NAMALWA (cell line): ENCODE data around the gene ASMT.
A peak's percentile ranks its signal among the peaks of the same experiment; 100 is the strongest.
"Not testable (repeated sequence)": the region's sequence is repeated elsewhere in the genome, so short reads cannot be mapped to it uniquely, and the experiment has no call there.

ENCODE experiments used
- DNase-seq: peaks from one replicate; pipeline ENCODE4 v3.0.0-alpha.2; 2015; ENCODE audit warnings: low spot score

ASMT gene, protein sequence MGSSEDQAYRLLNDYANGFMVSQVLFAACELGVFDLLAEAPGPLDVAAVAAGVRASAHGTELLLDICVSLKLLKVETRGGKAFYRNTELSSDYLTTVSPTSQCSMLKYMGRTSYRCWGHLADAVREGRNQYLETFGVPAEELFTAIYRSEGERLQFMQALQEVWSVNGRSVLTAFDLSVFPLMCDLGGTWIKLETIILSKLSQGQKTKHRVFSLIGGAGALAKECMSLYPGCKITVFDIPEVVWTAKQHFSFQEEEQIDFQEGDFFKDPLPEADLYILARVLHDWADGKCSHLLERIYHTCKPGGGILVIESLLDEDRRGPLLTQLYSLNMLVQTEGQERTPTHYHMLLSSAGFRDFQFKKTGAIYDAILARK

DNA sequence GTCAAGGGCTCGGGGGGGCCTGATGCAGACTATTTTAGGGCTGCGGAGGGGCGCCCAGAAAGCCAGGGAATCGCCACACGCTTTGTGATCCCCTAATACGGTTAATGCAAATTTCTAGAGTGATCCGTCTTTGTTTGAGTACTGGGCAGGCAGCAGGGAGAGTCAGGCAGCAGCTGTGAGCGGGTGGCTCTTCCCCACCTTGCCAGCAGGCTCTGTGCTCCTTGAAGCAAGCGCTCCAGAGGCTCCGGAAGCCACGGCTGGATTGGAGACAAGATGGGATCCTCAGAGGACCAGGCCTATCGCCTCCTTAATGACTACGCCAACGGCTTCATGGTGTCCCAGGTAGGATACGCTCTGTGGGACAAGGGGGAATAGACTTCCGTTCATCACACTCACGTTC lies at the start of gene ASMT:
Gene ASMT (plus strand): TSS at position 133 of the 400 bp plus-strand sequence. CDS start 141 bp downstream, at position 274.
- no peak for DNase-seq

DNA sequence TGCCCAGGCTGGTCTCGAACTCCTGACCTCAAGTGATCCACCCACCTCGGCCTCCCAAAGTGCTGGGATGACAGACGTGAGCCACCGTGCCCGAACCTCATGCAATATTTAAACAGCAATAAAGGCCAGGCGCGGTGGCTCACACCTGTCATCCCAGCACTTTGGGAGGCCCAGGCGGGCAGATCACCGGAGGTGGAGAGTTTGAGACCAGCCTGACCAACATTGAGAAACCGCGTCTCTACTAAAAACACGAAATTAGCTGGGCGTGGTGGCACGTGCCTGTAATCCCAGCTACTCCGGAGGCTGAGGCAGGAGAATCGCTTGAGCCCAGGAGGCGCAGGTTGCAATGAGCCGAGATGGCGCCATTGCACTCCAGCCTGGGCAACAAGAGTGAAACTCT lies 40.7 kb upstream of the ASMT start:
- DNase-seq = not testable (repeated sequence)

DNA sequence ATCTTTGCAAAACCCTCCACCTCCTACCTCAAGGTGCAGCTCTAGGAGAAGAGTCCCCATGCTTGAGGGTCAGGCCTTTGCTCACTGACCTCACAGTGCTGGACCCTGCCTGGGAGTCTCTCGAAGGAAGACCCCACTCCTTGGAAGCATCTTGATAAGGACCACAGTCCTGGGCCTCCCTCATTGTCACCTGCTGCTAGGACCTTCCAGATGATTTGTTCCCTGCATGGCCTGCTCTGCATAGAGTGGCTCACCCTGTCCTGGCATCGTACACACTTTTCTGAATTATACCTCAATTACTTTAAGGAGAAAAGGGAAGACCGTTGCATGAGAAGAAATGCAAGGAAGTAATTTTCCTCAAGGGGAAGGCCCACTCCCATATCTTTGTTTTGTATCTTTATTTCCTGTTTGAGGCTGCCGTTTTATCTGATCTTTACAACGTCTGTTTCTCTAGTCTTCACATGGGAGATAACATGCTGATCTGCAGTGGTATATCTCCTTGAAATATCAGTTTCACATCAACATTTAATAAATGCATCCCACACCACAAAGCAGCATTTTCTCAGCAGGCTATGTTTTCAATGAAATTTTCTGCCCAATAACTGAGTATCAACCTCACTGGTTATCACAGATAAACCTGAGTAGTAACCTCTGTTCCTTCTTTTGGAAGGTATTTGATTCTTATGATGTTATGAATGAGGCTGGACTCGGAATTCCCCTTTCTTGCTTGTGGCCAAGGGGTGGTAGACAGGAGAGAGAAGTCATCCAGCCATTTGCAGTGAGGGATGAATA lies 38.5 kb upstream of the ASMT start:
- DNase-seq = no peak

DNA sequence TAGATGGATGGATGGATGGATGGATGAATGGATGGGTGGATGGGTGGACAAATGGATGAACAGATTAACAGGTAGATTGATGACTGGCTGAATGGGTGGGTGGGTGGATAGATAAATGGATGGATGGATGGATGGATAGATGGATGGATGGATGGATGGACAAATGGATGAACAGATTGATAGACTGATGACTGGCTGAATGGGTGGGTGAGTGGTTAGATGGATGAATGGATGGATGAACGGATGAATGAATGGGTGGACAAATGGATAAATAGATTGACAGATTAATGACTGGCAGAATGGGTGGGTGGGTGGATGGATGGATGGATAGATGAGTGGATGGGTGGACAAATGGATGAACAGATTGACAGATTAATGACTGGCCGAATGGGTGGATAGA lies 37.0 kb upstream of the ASMT start:
- no peak for DNase-seq

DNA sequence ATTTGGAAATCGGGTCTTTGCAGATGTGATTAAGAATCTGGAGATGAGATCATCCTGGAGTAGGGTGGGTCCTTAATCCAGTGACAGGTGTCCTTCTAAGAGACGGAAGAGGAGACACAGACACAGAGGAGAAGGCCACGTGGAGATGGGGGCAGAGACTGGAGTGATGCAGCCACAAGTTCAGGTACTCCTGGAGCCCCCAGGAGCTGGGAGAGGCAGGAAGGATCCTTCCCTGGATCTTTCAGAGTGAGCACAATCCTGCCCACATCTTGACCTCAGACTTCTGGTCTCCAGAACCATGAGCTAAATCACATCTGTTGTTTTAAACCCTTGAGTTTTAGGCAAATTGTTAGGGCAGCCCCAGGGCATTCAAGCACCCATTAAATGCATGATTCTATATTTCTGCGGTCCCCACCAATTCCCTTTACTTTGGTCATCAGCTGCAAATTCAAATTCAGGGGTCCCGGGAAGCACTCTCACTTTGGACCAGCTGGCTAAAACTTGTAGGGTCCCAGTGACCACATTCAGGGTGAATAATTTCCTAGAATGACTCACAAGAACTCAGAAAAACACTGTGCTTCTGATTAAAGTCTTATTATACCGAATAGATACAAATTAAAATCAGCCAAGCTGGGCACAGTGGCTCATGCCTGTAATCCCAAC lies 36.2 kb upstream of the ASMT start:
- DNase-seq = no peak

DNA sequence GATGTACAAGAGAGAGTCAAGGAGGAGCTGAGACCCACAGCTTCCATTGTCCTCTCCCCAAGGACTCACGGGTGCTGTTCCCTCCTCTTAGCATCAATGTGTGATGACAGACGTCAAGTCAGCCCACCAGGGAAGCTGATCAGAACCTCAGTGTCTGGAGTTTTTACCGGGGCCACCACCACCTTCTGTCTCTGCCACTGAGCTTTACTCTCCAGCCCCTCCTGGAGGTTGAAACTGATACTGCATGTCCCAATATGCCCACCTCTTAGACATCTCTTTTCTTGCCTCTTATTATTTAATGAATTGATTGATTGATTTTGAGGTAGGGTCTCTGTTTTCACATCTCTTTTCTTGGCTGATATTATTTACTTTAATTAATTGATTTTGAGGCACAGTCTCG lies 33.7 kb upstream of the ASMT start:
- DNase-seq = peak; percentile 85

DNA sequence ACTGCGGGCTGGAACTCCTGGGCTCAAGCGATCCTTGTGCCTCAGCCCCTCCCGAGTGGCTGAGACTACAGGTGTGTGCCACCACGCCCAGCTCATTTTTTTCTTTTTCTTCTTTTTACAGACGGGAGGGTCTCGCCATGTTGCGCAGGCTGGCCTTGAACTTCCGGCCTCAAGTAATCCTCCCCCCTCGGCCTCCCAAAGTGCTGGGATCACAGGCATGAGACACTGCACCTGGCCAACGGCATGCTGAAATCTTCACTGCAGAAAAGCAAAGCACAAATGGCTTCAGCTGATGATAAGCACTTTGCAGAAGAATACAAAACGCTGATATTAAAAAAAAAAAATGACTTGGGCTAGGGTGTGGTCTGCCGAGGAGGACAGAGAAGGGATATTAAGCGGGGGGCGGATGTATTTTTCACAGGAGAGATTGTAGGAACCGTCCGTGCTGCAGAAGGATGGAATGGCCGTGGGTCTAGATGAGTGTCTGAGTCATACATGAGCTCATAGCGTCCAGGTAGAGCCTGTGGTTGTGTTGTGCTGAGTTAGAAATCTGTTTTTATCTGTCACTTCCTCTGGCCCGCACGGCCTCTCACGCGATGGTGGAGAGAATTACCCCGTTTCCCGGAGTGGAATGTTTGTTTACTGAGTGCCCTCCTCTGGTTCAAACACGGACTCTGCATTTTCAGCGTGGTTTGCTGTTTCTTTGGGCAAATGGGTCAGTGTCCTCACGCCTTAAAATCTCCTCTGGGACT lies 32.0 kb upstream of the ASMT start:
- no peak for DNase-seq

DNA sequence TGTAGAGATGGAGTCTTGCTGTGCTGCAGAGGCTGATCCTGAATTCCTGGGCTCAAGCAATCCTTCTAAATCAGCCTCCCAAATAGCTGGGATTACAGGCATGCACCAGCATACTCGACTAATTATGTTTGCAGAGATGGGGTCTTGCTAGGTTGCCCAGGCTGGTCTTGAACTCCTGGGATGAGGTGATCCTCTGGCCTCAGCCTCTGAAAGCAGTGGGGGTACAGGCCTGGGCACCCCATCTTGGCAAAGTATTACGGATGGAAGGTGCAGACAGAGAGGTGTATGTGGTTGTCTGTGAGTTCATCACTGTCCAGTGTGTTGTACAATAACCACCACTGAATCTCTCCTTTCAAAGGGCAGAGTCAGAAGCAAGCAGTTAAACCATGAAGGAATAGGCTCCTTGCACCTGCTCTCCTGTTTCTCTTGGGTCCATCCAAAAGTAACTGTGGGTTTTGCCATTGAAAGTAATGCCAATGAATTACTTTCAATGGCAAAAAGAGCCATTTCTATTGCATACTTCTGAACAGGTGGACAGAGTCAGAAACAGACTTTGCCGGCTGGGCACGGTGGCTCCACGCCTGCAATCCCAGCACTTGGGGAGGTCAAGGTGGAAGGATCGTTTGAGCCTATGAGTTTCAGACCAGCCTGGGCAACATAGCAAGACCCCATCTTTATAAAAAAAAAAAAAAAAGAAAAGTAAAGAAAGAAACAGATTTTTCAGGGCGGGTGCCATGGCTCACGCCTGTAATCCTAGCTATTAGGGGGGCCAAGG lies 30.4 kb upstream of the ASMT start:
- DNase-seq = no peak

DNA sequence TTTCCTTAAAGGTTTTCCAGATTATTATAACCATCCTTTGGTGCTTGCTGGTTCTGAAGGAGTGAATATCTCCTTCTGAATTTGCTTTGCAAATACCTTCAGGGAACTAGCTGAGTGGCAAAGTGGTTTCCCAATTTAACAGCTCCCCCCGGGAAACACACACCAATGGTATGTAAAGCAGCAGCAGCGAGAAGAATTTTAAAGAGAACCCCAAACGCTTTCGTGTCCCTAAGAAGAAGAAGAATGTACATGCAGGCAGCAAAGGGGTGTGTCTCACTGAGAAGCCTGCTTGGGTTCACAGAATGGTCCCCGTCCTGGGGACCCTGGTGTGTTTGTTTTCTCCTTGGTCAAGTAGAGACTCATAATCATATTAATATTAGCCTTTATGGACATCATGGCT lies 27.7 kb upstream of the ASMT start:
- peak; percentile 50 for DNase-seq

DNA sequence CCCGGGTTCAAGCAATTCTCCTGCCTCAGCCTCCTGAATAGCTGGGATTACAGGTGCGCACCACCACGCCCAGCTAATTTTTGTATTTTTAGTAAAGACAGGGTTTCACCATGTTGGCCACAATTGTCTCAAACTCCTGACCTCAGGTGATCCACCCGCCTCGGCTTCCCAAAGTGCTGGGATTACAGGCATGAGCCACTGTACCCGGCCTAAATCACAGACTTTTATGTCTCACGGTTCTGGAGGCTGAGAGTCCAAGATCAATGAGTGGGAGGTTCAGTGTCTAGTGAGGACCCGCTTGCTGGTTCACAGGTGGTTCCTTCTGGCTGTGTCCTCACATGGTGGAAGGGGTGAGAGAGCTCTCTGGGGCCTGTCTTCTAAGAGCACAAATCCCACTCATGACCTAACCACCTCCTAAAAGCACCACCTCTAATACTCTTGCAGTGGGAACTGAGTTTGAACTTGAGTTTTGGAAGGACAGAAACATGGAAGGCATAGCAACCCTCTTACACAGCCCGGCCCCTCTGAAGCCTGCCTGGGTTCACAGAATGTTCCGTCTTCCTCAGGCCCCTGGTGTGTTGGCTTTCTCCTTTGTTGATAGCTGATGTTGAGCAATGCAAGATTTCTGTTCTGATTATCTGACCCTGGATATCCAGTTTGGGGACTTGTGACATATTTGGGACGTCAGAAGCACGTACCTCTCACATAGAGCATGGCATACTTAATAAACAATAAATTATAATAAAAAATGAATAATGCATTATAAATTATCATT lies 25.3 kb upstream of the ASMT start:
- DNase-seq = peak; percentile 20

DNA sequence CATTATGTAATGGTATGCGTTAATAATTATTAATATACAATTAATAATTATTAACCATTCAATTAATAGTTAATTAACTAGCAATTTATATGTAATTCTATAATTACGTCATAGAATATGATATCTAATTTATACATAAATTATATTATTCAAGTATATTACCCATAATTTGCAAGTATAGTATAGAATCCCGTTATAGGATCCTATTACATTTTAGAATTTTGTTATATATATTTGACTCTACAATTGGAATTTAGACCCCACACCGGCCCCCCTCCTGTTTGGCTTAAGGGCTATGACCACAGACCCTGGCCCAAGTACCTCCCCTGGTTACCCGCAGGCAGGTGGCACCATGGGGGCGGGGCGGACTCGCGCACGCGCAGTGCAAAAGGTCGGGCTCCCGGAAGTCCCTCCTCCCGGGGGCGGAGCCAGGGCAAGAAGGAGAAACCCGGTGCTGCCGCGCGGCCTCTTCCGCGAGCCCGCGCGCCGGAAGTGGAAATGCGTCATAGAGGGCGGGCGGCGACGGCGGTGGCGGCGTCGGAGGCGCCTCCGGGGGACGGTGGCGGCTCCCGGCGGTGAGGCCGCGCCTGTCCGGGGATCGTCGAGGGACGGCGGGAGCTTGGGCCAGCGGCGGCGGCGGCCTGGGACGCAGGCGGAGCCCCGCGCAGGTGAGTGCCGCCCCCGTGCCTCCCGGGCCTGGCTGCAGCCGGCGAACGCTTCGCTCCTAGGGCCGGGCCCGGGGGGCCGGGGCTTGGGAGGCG lies 23.6 kb upstream of the ASMT start, which contains the start of gene AKAP17A:
Gene AKAP17A (plus strand): TSS at position 503 of the 761 bp plus-strand sequence. CDS start 1,859 bp downstream, outside the sequence.
- DNase-seq = peak; percentile 93

DNA sequence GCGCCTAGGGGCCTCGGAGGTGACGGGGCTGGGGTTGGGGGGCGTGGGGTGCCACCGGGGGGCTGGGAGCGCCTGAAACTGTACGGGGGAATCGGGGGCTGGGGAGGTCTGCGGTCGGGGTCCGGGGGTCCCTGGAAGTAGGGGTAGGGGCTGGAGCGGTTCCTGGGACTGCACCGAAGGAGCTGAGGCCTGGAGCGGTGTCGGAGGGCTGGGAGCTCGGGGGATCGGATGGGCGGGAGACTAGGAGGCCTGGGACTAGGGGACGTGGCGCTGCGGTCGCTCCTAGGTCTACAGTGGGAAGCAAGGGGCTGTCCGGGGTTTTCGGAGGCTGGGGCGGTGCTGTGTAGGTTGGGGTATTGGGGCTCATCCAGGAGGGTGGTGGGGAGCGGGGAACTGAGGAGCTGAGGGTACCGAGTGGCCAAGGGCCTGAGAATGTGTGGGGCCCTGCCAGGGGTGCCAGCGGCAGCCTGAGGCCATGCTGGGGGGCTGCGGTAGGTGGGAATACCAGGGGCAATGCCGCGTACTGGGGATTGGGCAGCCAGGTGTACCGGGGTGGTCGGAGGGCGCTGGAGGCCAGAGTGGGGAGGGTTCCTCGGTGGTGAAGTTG lies 22.9 kb upstream of the ASMT start:
- DNase-seq = no peak

DNA sequence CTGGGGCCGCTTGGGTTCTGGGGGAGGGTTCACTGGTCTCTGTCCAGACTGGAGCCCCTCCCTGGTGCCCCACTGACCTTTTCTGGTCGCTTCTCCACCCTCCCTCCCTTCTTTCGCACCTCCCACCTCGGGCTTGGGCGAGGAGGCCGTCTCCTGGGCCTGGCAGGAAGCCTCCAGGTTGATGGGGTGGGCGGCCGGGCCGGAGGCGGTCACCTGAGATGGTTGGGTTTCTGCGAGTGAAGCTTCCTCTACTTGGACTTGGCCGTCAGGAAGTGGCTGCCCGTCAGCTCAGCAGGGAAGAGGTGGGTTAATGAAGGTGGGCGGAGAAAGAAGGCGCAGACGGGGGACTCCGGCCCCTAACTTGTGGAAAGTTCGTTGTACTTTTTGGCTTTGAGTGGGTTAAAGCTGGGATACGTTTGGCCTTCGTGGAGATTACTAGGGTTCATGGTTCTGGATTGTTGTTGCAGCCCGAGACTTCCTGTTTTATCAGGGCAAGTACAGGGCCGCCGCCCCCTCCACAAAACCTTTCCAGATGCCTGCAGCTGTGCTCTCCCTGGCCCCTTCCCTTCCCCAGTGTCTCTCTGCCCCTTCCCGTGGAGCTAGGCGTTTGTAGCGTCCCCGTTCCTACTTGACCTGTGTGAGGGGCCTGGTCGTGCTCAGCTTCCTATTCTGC lies 22.3 kb upstream of the ASMT start:
- DNase-seq = peak; percentile 19

DNA sequence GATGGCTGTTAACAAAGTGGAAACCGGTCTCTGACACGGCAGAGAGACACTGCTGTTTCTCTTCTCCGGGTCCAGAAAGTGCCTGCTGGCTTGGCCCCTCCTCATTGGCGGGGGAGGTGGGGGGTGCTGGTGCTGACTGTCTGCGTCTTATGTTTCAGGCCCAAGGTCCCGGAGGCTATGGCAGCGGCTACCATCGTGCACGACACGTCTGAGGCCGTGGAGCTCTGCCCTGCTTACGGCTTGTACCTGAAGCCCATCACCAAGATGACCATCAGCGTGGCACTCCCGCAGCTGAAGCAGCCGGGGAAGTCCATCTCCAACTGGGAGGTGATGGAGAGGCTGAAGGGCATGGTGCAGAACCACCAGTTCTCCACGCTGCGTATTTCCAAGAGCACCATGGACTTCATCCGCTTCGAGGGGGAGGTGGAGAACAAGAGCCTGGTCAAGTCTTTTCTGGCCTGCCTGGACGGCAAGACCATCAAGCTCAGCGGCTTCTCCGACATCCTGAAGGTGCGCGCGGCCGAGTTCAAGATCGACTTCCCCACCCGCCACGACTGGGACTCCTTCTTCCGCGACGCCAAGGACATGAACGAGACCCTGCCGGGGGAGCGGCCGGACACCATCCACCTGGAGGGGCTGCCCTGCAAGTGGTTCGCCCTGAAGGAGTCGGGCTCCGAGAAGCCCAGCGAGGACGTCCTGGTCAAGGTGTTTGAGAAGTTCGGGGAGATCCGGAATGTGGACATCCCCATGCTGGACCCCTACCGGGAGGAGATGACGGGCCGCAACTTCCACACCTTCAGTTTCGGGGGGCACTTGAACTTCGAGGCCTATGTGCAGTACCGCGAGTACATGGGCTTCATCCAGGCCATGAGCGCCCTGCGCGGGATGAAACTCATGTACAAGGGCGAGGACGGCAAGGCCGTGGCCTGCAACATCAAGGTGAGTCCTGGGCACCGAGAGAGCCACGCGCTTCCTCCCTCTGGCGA lies 21.3 kb upstream of the ASMT start:
- no peak for DNase-seq

DNA sequence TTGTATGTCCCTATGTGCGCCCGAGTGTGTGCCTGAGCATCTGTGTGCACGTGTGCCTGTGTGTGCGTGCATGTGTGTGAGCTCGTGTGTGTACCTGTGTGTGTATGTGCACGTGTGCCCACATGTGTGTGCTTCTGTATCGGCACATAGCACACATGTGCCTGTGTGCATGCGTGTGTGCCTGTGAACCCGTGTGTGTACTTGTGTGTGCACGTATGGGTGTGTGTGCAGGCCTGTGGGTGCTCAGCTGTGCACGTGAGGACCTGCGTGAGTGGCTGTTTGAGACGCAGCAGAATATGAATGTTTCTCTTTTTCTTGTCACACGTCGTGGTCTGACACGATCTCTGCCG lies 19.2 kb upstream of the ASMT start:
- DNase-seq = no peak

DNA sequence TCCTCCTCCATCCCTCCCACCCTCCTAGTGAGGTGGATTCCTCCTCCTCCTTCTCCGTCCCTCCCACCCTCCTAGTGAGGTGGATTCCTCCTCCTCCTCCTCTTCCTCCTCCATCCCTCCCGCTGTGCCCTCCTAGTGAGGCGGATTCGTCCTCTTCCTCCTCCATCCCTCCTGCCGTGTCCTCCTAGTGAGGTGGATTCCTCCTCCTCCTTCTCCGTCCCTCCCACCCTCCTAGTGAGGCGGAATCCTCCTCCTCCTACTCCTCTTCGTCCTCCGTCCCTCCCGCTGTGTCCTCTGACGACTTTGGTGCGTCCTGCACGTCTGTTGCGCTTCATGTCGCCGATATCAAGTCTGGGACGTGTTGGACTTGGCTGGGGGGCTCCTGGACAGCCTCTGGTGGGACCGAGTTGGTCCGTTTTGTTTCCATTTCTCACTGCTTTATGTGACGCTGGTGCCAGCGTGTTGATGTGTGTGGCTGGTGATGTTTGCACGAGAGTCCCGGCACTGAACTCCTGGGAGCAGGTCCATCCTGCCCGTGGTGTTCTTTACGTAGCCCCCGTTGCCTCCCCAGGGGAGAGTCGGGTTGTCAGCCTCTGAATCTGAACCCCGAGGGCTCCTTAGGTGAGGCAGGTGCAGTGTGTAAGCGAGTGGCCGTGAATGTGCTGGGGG lies 18.0 kb upstream of the ASMT start:
- DNase-seq = no peak
